Left lobe of liver (tissue), 2 donors: Measurements from ENCODE around the gene HOXB3. TPM values are rescaled to one million over a fixed set of nuclear protein-coding genes. Genes with fewer than 3 reads are reported as not detected.
"Not testable (repeated sequence)": the region's sequence is repeated elsewhere in the genome, so short reads cannot be mapped to it uniquely, and the experiment has no call there.

Source experiments
- ATAC-seq: fragments of 200-7000 bp; cut with Tn5 transposase; one replicate; pipeline ENCODE4 v1.9.1; 2020; ENCODE audit warnings: mild to moderate bottlenecking, moderate library complexity
- DNase-seq: peaks from one replicate; pipeline ENCODE4 v3.0.0-alpha.2; 2020; ENCODE audit warnings: low spot score
- total RNA-seq: library from RNA; stranded (reverse); gene quantifications from one replicate; pipeline ENCODE4 v1.2.1, GENCODE V29; 2021
- donor health status: DM: no; HTN: no; CAD: no; lungs with moderate emphysema.
- donor health status: DM: no; HTN: yes; CAD: no.

HOXB3 gene
- total RNA-seq, 1 donor from 2014 or later, result 1.9 TPM

DNA sequence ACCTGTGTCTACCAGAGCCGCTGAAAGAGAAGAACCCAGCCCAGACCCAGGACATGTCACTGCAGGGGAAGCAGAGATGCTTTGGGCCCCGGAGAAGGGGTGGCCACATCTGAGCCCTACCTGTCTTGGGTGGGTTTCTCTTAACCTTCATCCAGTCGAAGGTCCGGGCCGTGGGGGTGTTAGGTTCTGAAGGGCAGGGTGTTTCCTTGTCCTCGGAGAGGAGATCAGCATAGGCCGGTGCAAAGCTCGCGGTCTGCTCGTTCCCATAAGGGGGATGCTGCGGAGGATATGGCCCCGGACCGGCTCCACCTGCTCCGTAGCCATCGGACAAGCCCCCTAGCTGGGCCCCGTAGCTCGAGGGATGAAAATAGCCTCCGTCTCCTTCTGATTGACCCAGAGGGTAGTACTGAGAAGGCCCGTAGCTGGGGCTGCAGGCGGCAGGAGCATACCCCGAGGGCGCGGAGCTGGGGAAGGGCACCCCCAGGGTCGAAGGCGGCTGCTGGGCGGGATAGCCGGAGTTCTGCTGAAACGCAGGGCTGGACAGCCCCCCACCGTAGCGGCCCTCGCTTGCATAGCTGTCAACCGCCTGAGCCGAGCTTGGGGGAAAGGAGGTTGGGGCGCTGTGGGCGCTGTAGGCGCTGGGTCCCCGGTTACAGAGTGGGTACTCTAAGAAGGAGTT is 59.7 kb downstream of the HOXB3 start:
- DNase-seq (no peak), ATAC-seq (no peak)

DNA sequence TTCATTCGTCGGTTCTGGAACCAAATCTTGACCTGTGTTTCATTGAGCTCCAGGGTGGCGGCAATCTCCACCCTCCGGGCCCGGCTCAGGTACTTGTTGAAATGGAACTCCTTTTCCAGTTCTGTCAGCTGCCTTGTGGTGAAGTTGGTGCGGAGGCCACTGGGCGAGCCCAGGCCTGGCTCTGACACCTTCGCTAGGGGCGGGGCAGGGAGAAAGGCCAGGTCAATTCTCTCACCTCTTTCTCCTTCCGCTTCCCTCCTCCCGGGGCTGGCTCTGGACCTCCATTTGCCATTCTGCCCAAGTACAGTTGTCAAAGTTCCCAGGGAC is 60.4 kb downstream of the HOXB3 start:
- ATAC-seq (no peak), DNase-seq (no peak)

DNA sequence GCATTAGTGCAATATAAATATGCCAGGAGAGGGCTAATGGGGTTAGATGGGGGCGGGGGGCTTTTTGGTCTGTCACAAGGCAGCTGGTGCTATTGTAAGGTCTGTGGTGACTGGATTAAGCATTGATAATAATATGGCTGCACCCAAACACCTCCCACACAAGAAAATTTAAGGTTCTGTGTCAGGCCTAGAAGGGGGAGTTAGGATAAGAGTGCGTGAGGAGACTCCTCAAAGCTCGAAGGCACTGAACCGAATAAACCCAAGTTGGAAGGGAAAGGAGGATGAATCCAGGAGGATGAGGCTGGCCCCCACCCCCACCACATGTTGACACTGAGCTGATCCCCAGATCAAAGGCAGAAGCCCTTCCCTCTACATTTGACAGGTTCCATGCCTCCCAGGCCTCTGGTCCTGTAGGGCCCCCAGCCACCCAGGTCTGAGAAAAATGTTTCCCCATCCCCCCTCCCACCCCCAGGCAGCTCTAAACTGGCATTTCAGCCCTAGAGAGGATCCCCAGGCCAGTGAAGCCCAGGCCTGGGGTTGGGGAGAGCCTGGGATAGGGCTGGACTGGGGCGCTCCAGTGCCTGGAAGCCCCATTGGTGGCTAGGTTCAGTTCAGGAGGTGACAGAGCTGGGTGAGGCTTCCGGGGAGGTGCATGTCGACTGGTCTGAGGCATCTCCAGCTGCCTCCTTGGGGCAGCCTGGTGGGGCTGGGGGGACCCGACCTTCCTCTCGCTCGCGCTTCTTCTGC is 60.9 kb downstream of the HOXB3 start:
- ATAC-seq (no peak), DNase-seq (no peak)

DNA sequence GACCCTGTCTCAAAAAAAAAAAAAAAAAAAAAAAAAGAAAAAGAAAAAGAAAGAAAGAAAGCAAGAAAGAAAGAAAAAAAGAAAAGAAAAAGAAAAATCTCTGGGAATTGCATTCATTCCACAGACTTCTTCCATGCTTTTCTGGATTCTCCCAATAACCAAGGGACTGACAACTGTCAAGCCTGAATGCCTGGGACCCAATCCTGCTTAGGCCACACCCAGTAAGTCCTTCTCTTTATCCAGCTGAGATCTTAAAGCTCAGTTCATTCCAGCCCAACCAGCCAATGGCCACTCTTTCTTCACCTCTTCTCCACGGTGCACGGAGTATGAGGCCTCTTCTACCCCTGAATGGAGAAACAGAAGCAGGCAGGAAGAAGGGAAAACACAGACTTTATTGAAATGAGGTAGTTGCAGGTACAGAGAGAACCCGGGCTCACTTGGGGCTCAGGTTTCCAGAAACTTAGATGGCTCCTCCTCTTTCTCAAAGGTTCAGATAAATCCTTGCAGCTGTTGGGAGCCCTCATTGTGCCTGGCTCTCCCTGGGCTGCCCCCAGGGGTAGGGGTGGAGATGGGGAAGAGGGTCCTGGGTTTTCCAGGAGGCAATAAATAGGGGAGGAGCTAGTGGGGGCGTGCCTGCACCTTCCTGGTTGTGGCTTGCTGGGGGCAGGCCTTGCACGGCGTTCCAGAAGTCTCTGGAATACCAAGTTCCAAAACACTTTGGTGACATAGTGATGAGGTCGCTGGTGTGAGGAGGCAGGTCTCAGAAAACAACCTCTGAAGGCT is 61.7 kb downstream of the HOXB3 start:
- no peak for ATAC-seq
- no peak for DNase-seq

DNA sequence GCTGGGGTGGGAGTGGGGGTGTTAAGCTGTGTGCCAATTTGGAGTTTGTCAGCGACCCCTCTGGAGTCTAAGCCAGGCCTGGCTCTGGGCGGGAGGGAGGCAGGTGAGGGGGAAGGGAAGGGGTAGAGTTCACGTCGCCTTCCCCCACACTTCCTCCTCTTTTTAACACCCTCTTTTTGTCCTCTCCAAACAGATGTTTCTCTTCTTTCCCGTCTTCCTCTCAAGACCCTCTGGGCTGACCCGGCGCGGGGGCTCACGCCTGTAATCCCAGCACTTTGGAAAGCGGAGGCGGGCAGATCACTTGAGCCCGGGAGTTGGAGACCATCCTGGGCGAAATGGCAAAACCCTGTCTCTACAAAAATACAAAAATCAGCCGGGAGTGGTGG is 62.5 kb downstream of the HOXB3 start:
- ATAC-seq (no peak), DNase-seq (no peak)

DNA sequence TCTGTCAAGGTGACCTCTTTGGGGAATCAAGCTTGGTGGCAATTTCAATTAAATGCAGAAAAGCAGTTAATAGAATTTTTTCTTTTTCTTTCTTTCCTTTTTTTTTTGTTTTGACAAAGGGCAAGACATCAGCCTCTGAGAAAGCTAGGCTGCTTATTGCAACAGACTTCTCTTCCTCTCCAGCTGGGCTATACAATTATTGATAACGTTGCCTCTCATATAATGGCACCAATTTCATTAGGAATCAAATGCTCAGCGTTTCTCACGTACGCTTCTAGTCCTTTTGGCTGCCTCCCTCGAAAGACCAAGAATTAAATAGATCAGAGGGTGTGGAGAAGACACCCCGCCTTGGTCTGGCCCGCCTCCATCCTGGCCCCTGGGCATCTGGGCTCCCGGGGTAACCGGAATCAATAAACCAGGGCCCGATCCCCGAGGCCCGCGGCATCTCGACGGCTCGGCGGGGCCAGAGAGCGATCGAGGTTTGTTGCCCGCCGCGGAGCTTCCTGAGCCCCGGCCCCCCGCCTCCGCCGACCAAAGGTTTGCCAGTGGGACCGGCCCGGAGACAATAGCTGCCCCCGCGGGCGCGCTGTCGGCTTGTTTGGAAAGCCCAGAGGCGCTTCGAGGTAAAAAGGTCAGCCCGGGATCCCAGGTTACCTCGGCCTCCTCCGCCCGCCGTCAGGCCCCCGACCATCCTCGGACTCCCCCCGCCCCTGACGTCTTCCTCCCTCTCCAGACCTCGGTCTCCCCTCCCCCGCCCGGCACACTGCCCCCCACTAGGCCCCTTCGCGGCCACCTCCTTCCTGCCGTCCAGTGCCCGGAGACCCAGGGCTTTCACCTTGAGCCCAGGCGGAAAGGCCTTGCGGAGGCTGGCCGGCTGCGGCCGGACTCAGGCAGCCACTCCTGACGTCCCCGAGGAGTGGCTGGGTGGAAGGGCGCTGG is 63.2 kb downstream of the HOXB3 start:
- ATAC-seq (peak; percentile 11), DNase-seq (no peak)

DNA sequence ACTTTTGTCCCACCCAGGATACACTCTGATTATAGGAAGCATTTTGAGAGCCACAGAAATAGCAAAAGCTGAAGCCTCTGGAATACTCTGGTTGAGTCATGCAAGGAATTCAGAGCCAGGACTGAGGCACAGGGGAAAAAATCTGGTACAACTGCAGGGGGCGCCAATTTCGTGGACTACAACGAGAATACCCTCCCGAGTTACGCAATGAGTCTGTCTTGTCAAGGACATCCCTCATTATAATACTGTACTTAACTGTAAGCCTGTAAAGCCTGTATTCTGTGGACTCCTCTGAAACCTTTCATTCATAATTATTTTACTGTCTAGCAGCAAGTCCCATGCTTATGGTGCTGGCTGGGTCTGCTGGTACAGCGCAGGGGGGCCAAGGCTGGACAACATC is 67.0 kb downstream of the HOXB3 start:
- no peak for ATAC-seq
- DNase-seq, result no peak

DNA sequence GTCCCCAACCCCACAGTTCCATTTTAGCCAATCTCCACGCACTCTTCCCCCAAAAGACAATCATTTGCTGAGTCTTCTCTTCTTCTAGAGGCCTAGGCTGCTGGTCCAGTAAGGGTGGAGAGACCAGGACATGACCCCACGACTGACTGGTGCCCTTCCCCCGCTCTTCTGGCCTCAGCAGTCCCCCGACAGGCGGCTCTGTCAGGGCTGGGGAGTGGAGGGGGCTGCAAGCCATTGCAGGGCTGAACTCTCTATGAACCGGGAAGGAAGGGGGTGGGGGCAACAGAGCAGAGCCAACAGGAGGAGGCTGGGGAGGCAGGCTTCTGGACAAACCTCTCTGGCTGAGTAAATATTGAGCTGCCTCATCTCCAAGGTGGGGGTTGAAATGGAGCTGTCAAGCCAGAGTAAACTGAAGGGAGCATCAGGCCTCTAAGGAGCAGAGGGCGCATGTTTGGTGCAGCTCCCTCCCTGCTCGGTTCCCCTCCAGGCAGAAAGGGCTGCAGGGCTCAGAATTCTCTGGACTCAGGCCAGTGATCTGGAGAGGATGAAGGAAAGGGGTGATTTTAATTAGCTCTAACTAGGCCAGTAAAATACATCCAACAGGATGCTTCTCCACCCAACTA is 67.9 kb downstream of the HOXB3 start:
- DNase-seq (no peak), ATAC-seq (peak; percentile 56)

DNA sequence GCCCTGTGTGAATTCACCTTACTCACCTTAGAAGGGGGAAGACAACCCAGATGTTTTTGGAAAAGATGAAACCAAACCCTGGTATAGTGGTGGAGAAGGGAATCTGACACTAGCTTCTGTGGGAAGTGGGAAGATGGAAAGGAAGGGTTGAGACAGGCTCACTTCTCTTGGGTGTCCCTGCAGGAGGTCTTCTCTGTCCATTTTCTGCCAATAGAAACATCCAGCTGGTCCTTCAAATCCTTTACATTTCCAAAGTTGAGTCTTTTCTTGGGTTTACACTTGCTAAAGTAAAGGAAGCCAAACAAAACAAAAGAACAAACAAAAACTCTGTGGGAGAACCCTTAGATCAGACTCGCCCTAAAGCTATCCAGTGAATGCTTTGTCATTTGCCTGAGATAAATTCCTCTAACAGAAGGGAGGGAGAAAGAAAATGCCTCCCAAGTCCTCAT is 69.4 kb downstream of the HOXB3 start:
- no peak for DNase-seq
- ATAC-seq, result no peak

DNA sequence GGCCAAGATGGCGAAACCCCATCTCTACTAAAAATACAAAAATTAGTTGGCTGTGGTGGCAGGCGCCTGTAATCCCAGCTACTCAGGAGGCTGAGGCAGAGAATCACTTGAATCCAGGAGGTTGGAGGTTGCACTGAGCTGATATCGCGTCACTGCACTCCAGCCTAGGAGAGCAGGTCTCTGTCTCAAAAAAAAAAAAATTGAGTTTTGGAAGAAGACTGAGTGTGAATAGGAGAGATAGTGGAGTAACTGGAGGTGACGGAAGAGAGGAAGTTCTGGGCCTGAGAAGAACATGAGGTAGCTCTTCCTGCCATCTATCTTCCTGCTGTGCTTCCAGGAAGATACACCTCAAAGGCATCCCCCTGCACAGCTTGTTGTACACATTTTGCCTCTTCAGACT is 70.6 kb downstream of the HOXB3 start:
- DNase-seq (no peak), ATAC-seq (no peak)

DNA sequence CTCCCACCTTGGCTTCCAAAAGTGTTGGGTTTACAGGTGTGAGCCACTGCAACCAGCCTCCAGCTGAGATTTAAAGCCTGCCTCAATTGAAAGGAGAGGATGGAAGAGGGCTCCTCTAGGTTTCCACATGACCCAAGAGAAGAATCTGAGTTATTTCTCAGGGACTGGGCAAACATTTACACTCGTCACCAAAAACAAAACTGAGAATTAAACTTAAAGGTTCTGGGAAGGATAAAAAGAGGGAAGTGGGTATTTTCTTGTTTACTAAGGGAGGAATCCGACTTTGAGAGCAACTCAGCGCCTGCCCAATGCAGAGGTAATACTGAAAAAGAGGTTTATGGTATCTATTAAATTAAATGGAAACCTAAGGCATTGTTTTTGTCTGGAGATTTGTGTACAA is 72.6 kb downstream of the HOXB3 start:
- no peak for DNase-seq
- ATAC-seq, result no peak

DNA sequence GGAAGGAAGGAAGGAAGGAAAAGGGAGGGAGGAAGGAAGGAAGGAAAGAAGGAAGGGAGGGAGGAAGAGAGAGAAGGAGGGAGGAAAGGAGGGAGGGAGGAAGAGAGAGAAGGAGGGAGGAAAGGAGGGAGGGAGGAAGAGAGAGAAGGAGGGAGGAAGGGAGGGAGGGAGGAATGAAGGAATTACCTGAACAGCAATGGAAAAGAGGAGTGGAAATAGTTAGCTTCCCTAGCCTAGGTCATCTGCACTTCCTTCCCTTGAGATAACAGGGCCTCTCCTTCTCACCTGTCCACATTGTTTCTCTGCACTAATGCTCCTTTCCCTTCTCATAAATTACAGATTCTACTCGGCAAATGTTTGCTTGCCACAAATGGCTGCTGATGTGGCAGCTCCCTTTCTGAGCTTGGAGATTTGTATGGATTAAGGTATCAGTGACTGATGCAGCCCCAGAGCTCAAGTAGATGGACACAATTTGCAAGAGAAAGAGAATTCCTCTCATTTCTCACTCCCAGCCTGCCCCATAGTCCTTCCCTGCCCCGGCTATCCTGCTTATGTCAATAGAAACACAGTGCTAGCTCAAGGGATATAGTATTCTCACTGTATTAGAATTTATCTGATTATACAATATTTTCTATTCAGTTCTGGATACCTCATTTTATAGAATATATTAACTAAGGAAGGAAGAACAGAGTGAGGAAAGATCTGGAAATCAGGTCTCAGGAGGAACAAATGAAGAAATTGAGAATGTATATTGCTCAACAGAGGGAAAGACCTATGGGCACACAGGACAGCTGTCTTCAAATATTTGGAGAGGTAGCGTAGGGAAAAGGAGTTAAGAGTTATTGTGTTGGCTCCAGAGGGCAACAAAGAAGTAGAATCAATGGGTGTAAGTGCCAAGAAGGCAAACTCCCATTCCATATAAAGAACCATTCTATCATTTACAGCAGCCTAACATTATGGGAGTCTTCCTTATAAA is 73.8 kb downstream of the HOXB3 start:
- DNase-seq (no peak), ATAC-seq (no peak)

DNA sequence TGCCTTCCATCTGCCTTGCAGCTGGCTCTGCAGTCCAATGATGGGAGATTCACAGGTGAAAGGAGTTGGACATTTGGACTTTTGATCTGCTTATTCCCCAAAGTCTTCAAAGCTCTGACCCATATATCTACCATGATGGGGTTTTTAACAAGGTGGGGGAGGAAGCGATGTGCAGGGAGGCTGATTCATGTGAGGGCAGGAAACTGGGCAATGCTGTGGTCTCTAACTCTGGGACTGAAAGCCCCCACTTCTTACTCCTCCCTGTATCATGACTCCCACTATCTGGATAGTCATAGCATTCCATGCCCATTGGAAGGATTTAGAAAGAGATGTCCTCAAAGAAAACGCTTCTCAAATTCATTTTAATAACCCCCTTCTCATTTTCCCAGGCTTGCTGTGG is 75.6 kb downstream of the HOXB3 start:
- ATAC-seq, result no peak
- DNase-seq, result no peak

DNA sequence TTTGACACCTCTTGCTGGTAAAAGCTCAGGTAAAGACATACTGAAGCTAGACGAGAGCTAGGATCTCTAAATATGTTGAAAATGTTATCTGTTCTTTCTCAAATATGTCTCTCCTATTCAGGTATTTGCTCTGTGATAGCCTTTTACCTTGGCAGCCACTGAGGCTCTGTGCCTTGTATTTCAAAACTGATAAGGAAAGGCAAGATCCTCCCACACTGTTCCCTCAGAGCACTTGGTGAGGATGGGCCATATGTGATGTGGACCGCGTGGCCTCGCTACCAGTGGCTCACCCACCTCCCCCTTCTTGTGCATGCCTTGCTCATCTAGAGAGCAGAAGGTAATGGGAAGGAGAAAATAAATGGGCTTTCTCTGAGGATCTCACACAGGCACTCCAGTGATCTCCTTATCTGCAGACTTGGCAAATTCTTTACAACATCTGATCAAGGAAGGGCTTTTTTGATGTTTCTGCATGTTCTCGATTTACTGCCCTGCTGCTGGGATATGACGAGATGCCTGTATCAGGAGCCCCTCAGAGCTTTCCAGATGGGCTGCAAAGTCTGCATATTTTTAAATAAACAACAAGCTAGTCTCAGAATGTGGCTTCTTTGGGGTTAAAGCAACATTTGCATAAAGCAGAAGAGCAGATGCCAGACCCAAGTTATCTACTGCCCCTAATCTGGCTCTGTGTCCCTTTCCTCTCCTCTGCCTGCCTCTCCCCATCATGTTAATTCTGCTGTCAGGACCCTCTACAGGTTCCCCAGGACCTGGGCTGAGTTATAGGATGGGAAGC is 76.2 kb downstream of the HOXB3 start:
- ATAC-seq (no peak), DNase-seq (no peak)

DNA sequence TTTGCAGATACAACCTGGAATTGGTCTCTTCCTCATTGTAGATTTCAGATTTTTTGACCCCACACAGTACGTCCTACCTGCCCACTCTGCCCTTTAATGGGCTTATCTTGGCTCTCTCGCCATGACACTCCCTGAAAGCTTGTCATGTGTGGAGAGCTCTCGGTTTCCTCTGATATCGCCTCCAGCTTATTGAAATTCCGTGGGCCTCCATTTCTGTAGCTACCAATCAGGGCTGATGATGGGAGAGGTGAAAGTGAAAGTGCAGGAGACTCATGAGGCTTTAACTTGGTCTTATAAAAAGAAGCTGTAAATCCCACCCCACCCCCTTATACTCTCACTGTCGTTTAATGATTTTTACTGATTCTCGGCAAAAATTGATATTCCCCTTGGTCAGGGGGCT is 76.9 kb downstream of the HOXB3 start:
- no peak for DNase-seq

DNA sequence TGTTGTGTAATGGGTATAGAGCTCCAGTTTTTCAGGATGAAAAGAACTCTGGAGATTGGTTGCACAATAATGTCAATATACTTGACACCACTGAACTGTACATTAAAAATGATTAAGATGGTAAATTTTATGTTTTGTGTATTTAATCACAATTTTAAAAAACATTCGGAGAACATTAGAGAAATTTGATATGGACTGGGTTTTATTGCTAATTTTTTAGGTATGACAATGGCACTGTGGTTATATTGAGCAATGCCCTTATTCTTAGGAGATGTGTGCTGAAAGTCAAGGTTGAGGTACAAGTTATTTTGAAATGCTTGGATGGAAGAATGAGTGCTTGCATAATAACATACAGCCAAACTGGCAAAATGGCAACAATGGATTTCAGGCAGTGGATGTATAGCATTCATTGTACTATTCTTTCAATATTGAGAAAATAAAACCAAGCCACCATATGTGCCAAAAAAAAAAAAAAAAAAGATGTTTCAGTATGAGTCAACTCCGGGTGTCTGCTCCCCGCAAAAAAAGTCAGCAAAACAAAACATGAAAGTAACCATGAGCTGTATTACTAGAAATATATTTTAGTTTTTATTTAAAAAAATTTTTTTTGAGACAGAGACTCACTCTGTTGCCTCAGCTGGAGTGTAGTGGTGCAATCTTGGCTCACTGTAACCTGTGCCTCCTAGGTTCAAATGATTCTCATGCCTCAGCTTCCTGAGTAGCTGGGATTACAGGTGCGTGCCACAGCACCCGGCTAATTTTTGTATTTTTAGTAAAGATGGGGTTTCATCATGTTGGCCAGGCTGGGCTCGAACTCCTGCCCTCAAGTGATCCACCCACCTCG is 79.1 kb downstream of the HOXB3 start:
- DNase-seq (no peak), ATAC-seq (no peak)

More for the DNA sequence above, 76.9 kb downstream of the HOXB3 start:
- peak; percentile 49 for ATAC-seq

DNA sequence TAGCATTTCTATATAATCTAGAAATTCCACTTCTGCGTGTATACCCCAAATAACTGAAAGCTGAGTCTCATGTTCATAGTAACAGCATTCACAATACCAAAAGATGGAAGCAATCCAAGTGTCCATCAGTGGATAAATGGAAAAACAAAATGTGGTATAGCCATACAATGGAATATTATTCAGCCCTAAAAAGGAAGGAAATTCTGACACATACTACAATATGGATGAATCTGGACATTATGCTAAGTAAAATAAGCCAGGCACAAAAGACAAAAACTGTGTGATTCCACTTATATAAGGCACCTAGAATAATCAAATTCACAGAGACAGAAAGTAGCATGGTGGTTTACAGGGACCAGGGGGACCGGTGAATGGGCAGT is 79.7 kb downstream of the HOXB3 start:
- DNase-seq (no peak), ATAC-seq (no peak)

DNA sequence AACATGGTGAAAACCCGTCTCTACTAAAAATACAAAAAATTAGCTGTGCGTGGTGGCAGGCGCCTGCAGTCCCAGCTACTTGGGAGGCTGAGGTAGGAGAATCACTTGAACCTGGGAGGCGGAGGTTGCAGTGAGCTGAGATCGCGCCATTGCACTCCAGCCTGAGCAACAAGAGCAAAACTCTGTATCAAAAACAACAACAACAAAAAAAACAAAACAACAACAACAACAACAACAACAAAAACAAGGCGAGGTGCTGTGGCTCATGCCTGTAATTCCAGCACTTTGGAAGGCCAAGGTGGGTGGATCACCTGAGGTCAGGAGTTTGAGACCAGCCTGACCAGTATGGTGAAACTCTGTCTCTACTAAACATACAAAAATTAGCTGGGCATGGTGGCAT is 80.3 kb downstream of the HOXB3 start:
- ATAC-seq, result not testable (repeated sequence)

More for the DNA sequence above, 80.3 kb downstream of the HOXB3 start:
- DNase-seq, result not testable (repeated sequence)
